HepG2 (cell line): ENCODE measurements around the gene MAVS. TPM values are rescaled to one million over a fixed set of nuclear protein-coding genes. Genes with fewer than 3 reads are reported as not detected.

Experiments
- ARNT2 ChIP-seq: sonication (generic); formaldehyde crosslinking; IDR thresholded peaks from 2 replicates; pipeline ENCODE4 v1.8.0; 2022; ENCODE audit warnings: mild to moderate bottlenecking, low read depth, missing genetic modification reagents, moderate library complexity
- MEF2D ChIP-seq: sonication (generic); formaldehyde crosslinking; IDR thresholded peaks from 2 replicates; pipeline ENCODE4 v1.5.1; 2020; ENCODE audit warnings: mild to moderate bottlenecking, missing genetic modification reagents
- PAWR ChIP-seq: sonication (generic); formaldehyde crosslinking; IDR thresholded peaks from 2 replicates; pipeline ENCODE4 v1.4.0; 2020; ENCODE audit warnings: missing genetic modification reagents, mild to moderate bottlenecking, borderline replicate concordance
- SP5 ChIP-seq: IDR thresholded peaks from 2 replicates; pipeline ENCODE4 v1.6.1; 2016; ENCODE audit warnings: low read depth, borderline replicate concordance
- SUZ12 ChIP-seq: fragments of 150-350 bp; IDR thresholded peaks from 2 replicates; pipeline ENCODE4 v1.6.1; 2014; ENCODE audit warnings: low read depth, low read length
- ZBTB8A ChIP-seq: sonication (generic); formaldehyde crosslinking; IDR thresholded peaks from 2 replicates; pipeline ENCODE4 v1.4.0; 2020; ENCODE audit warnings: mild to moderate bottlenecking, low read depth, missing genetic modification reagents, borderline replicate concordance
- ZFY ChIP-seq: sonication (generic); formaldehyde crosslinking; IDR thresholded peaks from 2 replicates; pipeline ENCODE4 v1.4.0; 2020; ENCODE audit warnings: missing genetic modification reagents
- ZNF382 ChIP-seq: sonication (generic); formaldehyde crosslinking; IDR thresholded peaks from 2 replicates; pipeline ENCODE4 v1.5.0; 2020; ENCODE audit warnings: missing genetic modification reagents, mild to moderate bottlenecking, borderline replicate concordance
- polyA plus RNA-seq, 8 experiments: library from polyadenylated mRNA; depleted of rRNA in 3 of 8; stranded (reverse) in 7 of 8; unstranded in 1 of 8; fragments of >200 nt; fragmentation: Illumina TruSeq in 4 of 8; extraction: Trizol in 4 of 8; gene quantifications; 2 replicates each; pipeline versions ENCODE4 v1.2.1 to v1.2.3, GENCODE V29; 2011 to 2016; ENCODE audit warnings: low read depth in 4 of 8, missing spikeins in 1 of 8, mixed read lengths in 1 of 8; ENCODE audit not compliant: insufficient read depth in 1 of 8
- total RNA-seq, 5 experiments: library from RNA; depleted of rRNA; stranded (reverse); fragments of >200 nt; fragmentation: Illumina TruSeq; extraction: Trizol; gene quantifications; 2 replicates each; pipeline ENCODE4 v1.2.3, GENCODE V29; 2016; ENCODE audit warnings: low read depth in 1 of 5
- TF ChIP-seq, protein P1 (sequence below): sonication (generic); formaldehyde crosslinking; IDR thresholded peaks from 2 replicates; pipeline ENCODE4 v1.4.0; 2020; ENCODE audit warnings: missing genetic modification reagents, borderline replicate concordance
- TF ChIP-seq, protein P2 (sequence below): sonication (generic); formaldehyde crosslinking; IDR thresholded peaks from 2 replicates; pipeline ENCODE4 v1.4.0; 2020; ENCODE audit warnings: missing genetic modification reagents, mild to moderate bottlenecking, borderline replicate concordance
- TF ChIP-seq, protein P3 (sequence below): sonication (generic); formaldehyde crosslinking; IDR thresholded peaks from 2 replicates; pipeline ENCODE4 v1.5.0; 2020; ENCODE audit warnings: mild to moderate bottlenecking, missing genetic modification reagents, borderline replicate concordance
- TF ChIP-seq, protein P4 (sequence below): sonication (generic); formaldehyde crosslinking; IDR thresholded peaks from 2 replicates; pipeline ENCODE4 v1.4.0; 2020; ENCODE audit warnings: low read depth, missing genetic modification reagents

The MAVS gene
- total and polyA plus RNA-seq, 2 of the 13 experiments (the other 11 are each of a cell fraction or from before 2014, with no cell fraction given), result 27.3 to 36.6 TPM

DNA sequence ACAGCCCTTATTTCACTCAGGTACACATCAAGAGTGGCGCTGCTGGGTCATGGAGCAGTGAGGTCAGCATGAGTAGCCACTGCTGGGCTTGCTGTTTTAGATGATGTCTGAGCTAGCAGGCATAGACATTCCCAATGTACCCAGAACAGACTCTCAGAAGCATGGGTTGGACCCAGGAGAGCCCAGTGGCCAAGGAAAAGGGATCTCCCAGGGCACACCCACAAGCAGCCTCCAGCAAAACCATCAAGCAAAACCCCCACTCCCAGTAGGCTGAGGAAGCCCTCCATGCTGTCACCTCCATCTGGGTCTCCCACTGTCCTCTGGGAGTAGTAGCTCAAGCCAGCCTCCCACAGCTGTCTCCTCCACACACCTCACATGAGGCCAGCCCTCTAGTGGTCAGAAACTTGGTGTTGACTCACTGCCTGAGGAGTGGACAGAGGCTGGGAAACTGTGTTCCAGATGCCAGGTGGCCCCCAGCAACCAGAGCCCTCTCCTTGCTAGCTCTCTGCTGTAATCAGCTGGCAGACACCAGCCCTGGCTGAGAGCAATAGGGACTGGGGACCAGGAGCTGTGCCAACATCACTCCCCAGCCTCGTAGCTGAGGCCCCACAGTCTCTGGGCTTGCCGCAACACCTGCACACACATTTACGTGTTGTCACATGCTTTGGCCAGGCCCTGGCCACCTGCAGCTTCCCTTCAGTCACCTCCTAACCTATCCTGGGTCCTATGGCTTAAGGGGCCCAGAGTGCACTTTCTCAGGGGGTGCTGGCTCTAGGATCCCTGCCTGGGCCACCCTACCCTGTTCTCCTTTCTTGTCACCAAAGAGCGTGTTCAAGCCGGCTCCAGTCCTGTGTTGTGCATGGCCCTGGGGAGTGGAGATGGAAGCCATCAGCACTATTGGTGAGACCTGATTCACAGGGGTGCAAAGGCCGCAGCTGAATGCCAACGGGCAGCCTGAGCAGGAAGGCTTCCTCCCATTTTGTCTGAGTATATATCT lies 28.2 kb upstream of the MAVS start (continued):
- TF ChIP-seq, protein P1, sequence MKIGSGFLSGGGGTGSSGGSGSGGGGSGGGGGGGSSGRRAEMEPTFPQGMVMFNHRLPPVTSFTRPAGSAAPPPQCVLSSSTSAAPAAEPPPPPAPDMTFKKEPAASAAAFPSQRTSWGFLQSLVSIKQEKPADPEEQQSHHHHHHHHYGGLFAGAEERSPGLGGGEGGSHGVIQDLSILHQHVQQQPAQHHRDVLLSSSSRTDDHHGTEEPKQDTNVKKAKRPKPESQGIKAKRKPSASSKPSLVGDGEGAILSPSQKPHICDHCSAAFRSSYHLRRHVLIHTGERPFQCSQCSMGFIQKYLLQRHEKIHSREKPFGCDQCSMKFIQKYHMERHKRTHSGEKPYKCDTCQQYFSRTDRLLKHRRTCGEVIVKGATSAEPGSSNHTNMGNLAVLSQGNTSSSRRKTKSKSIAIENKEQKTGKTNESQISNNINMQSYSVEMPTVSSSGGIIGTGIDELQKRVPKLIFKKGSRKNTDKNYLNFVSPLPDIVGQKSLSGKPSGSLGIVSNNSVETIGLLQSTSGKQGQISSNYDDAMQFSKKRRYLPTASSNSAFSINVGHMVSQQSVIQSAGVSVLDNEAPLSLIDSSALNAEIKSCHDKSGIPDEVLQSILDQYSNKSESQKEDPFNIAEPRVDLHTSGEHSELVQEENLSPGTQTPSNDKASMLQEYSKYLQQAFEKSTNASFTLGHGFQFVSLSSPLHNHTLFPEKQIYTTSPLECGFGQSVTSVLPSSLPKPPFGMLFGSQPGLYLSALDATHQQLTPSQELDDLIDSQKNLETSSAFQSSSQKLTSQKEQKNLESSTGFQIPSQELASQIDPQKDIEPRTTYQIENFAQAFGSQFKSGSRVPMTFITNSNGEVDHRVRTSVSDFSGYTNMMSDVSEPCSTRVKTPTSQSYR, result peak; percentile 8; the same call in 1 of the 2 replicates
- TF ChIP-seq, protein P2, sequence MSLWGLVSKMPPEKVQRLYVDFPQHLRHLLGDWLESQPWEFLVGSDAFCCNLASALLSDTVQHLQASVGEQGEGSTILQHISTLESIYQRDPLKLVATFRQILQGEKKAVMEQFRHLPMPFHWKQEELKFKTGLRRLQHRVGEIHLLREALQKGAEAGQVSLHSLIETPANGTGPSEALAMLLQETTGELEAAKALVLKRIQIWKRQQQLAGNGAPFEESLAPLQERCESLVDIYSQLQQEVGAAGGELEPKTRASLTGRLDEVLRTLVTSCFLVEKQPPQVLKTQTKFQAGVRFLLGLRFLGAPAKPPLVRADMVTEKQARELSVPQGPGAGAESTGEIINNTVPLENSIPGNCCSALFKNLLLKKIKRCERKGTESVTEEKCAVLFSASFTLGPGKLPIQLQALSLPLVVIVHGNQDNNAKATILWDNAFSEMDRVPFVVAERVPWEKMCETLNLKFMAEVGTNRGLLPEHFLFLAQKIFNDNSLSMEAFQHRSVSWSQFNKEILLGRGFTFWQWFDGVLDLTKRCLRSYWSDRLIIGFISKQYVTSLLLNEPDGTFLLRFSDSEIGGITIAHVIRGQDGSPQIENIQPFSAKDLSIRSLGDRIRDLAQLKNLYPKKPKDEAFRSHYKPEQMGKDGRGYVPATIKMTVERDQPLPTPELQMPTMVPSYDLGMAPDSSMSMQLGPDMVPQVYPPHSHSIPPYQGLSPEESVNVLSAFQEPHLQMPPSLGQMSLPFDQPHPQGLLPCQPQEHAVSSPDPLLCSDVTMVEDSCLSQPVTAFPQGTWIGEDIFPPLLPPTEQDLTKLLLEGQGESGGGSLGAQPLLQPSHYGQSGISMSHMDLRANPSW (CRISPR knock-in tag), result peak; percentile 51; the same call in 1 of the 2 replicates
- TF ChIP-seq, protein P3, sequence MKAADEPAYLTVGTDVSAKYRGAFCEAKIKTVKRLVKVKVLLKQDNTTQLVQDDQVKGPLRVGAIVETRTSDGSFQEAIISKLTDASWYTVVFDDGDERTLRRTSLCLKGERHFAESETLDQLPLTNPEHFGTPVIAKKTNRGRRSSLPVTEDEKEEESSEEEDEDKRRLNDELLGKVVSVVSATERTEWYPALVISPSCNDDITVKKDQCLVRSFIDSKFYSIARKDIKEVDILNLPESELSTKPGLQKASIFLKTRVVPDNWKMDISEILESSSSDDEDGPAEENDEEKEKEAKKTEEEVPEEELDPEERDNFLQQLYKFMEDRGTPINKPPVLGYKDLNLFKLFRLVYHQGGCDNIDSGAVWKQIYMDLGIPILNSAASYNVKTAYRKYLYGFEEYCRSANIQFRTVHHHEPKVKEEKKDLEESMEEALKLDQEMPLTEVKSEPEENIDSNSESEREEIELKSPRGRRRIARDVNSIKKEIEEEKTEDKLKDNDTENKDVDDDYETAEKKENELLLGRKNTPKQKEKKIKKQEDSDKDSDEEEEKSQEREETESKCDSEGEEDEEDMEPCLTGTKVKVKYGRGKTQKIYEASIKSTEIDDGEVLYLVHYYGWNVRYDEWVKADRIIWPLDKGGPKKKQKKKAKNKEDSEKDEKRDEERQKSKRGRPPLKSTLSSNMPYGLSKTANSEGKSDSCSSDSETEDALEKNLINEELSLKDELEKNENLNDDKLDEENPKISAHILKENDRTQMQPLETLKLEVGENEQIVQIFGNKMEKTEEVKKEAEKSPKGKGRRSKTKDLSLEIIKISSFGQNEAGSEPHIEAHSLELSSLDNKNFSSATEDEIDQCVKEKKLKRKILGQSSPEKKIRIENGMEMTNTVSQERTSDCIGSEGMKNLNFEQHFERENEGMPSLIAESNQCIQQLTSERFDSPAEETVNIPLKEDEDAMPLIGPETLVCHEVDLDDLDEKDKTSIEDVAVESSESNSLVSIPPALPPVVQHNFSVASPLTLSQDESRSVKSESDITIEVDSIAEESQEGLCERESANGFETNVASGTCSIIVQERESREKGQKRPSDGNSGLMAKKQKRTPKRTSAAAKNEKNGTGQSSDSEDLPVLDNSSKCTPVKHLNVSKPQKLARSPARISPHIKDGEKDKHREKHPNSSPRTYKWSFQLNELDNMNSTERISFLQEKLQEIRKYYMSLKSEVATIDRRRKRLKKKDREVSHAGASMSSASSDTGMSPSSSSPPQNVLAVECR, result peak; percentile 86
- TF ChIP-seq ZNF382 (CRISPR knock-in tag), result no peak
- TF ChIP-seq SP5 (CRISPR knock-in tag), result peak; percentile 75; the same call in 1 of the 2 replicates
- TF ChIP-seq ARNT2 (CRISPR knock-in tag), result peak; percentile 52; the same call in 1 of the 2 replicates
- no peak for TF ChIP-seq ZBTB8A (CRISPR knock-in tag)
- TF ChIP-seq SUZ12, result peak; percentile 27; the same call in 1 of the 2 replicates
- TF ChIP-seq, protein P4, sequence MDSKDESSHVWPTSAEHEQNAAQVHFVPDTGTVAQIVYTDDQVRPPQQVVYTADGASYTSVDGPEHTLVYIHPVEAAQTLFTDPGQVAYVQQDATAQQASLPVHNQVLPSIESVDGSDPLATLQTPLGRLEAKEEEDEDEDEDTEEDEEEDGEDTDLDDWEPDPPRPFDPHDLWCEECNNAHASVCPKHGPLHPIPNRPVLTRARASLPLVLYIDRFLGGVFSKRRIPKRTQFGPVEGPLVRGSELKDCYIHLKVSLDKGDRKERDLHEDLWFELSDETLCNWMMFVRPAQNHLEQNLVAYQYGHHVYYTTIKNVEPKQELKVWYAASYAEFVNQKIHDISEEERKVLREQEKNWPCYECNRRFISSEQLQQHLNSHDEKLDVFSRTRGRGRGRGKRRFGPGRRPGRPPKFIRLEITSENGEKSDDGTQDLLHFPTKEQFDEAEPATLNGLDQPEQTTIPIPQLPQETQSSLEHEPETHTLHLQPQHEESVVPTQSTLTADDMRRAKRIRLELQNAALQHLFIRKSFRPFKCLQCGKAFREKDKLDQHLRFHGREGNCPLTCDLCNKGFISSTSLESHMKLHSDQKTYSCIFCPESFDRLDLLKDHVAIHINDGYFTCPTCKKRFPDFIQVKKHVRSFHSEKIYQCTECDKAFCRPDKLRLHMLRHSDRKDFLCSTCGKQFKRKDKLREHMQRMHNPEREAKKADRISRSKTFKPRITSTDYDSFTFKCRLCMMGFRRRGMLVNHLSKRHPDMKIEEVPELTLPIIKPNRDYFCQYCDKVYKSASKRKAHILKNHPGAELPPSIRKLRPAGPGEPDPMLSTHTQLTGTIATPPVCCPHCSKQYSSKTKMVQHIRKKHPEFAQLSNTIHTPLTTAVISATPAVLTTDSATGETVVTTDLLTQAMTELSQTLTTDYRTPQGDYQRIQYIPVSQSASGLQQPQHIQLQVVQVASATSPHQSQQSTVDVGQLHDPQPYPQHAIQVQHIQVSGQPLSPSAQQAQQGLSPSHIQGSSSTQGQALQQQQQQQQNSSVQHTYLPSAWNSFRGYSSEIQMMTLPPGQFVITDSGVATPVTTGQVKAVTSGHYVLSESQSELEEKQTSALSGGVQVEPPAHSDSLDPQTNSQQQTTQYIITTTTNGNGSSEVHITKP (CRISPR knock-in tag), result peak; percentile 83
- 0 out of 2 replicates have a peak, but pooled peaks have one; percentile 78 for TF ChIP-seq PAWR
- peak; percentile 77; the same call in 1 of the 2 replicates for TF ChIP-seq MEF2D (CRISPR knock-in tag)
- TF ChIP-seq ZFY, result peak; percentile 71
